ENCODE results near the gene ACBD4.

Gene ACBD4

GRCh38 chr17:45135978-45136791, 698 bp downstream of the ACBD4 start:
- peak; percentile 53 for DNase-seq (ENCODE audit: low spot score)

GRCh38 chr17:45136846-45137560, 1.5 kb downstream of the ACBD4 start:
- DNase-seq (ENCODE audit: low spot score) = no peak

GRCh38 chr17:45137561-45138305, 2.2 kb downstream of the ACBD4 start:
- no peak for DNase-seq (ENCODE audit: low spot score)

GRCh38 chr17:45138911-45139532, 3.5 kb downstream of the ACBD4 start:
- no peak for DNase-seq (ENCODE audit: low spot score)

DNA sequence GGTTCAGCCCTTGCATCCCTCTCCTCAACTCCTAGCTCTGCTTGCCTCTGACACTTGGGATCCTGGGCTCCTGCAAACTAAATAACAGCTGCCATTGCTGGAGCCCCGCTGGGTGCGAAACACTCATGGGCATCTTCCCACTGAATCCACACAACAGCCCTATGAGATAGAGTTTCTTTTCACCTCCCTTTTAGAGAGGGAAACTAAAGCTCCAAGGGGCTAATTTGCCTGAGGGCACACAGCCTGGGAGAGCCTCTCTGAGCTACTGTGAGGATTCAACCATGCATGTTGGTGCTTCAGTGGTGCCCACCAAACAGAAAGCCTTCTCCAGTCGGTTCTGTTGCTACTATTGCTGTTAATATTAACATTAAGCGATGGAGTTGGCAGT, 4.0 kb downstream of the ACBD4 start:
- DNase-seq (ENCODE audit: low spot score) = no peak

- no peak for DNase-seq (ENCODE audit: low spot score)
Measured at GRCh38 chr17:45143094-45143670, 7.7 kb downstream of the ACBD4 start.

DNA sequence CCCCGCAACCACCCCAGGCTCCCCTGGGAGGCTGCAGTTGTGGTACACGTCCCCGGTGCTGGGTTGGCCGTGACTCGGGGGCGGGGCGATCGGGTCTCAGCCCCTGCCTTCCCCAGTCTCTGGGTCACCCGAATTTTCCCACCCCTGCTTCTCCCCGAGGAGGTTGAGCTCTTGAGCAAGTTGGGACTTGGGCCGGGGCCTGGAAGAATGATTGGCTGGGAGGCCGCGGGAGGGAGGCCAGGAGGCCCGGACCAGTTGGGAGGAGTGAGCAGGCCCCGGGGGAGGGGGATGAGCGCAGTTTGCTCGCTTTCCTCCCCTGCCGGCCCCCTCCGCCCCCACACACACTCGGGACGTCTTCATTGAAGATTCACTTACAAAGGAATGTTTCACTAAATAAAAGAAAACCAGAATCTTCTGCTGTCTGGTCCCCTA, 8.3 kb downstream of the ACBD4 start:
- no peak for DNase-seq (ENCODE audit: low spot score)

- no peak for DNase-seq (ENCODE audit: low spot score)
Measured at GRCh38 chr17:45144199-45145034, 8.9 kb downstream of the ACBD4 start.

DNA sequence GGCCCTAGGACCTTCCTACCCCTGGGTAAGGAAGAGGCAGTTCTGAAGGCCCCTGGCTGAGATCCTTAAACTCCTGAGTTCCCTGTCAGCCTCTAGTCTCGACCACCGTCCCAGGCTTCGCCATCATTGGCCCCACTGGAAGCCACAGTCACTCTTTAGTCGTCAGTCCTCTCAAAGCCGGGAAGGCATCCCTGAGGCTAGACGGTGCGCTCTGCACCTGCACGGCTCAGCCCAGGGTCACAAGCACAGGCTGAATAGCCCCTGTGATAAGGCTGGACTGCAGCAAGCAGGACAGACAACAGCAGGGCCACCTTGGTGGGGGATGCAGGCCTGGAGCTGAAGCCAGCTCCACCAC, 9.5 kb downstream of the ACBD4 start:
- DNase-seq (ENCODE audit: low spot score) = no peak

GRCh38 chr17:45146166-45146565, 10.7 kb downstream of the ACBD4 start:
- no peak for DNase-seq (ENCODE audit: low spot score)

- no peak for DNase-seq (ENCODE audit: low spot score)
Measured at GRCh38 chr17:45146592-45146889, 11.1 kb downstream of the ACBD4 start.

DNA sequence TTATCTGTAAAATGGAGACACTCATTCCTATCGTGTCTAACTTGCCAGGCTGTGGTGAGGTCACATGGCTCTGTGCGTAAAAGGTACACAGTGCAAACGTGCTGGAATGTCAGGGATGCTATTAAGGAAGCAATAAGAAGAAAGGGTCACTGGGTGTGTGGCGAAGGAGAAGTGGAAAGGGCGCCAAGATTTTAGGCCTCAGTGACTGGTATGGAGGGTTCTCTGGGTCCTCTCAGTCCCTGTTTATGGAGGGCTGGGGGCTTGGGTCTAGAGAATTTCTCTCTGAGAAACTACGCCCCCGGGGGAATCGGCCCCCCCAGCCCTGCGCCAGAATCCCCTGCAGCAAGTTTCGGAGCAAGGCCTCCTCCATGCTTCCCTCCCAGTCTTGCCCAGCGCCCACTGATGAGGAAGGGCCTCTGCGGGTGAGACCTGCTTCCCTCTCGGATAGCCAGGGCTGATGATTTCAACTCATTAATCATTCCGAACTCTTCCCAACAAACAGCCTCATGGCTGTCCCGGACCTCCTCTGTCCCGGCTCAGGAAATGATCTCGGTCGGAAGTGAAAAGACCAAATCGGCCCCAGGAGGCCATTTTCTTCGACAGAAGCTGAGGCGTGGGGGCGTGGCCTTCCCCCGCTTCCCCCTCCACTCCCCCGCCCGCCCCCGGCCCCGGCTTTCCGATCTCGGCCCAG, 11.5 kb downstream of the ACBD4 start:
- peak; percentile 89 for DNase-seq (ENCODE audit: low spot score)

DNA sequence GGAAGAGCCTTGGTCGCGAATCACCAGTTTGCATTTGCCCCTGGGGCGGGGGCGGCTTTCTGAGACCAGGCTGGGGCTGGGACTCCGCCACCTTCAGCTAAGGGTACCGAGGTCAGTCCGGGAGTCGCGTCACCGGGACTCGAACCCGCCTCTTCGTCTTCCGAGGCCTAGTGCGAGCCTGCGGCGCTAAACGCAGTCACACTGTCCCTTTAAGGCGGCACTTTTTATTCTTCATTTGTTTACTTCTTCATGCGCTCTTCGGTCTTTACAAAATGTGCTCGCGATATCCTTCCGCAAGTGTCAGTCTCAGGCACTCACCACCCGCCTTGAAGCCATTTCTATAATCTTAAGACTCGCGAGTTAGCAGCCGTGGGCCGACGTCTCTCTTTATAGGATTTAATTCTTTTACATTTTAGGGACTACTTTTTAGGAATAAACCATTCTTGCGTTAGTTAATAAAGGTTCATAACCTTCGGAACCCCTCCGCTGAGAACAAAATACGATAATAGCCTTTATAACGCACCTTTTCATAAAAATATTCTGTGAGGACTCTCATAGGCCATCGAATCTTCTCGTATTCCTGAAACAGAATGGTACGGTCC, 12.2 kb downstream of the ACBD4 start:
- DNase-seq (ENCODE audit: low spot score) = peak; percentile 99

- peak; percentile 100 for DNase-seq (ENCODE audit: low spot score)
Measured at GRCh38 chr17:45148183-45149036, 12.9 kb downstream of the ACBD4 start, which contains the start of gene HEXIM1. HEXIM1 (plus strand) TSS chr17:45148475; CDS start chr17:45149191, 716 bp downstream.

GRCh38 chr17:45149037-45149668, 13.7 kb downstream of the ACBD4 start:
- DNase-seq (ENCODE audit: low spot score) = peak; percentile 91

DNA sequence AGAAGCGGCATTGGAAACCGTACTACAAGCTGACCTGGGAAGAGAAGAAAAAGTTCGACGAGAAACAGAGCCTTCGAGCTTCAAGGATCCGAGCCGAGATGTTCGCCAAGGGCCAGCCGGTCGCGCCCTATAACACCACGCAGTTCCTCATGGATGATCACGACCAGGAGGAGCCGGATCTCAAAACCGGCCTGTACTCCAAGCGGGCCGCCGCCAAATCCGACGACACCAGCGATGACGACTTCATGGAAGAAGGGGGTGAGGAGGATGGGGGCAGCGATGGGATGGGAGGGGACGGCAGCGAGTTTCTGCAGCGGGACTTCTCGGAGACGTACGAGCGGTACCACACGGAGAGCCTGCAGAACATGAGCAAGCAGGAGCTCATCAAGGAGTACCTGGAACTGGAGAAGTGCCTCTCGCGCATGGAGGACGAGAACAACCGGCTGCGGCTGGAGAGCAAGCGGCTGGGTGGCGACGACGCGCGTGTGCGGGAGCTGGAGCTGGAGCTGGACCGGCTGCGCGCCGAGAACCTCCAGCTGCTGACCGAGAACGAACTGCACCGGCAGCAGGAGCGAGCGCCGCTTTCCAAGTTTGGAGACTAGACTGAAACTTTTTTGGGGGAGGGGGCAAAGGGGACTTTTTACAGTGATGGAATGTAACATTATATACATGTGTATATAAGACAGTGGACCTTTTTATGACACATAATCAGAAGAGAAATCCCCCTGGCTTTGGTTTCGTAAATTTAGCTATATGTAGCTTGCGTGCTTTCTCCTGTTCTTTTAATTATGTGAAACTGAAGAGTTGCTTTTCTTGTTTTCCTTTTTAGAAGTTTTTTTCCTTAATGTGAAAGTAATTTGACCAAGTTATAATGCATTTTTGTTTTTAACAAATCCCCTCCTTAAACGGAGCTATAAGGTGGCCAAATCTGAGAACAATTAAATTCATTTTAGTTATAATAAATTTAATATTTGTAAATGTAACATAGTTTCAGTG, 14.5 kb downstream of the ACBD4 start:
- DNase-seq (ENCODE audit: low spot score) = no peak
